Chondrocyte (in vitro differentiated cells): Measurements from ENCODE around the gene GPR85. TPM values are rescaled to one million over a fixed set of nuclear protein-coding genes. Genes with fewer than 3 reads are reported as not detected.

Experiments used
- DNase-seq: peaks from one replicate; pipeline ENCODE4 v3.0.0; 2021; ENCODE audit warnings: mixed read lengths, low spot score
- H3K27ac Mint-ChIP-seq: one replicate; pipeline ENCODE4 v1.8.0; 2021; ENCODE audit warnings: mild to moderate bottlenecking, moderate library complexity, mixed read lengths; ENCODE audit not compliant: unreplicated experiment
- H3K27me3 Mint-ChIP-seq: 2 replicates; pipeline ENCODE4 v1.8.0; 2021; ENCODE audit warnings: low read depth, mixed read lengths
- H3K36me3 Mint-ChIP-seq: 2 replicates; pipeline ENCODE4 v1.8.0; 2021; ENCODE audit warnings: low read depth, mixed read lengths
- H3K4me1 Mint-ChIP-seq: 2 replicates; pipeline ENCODE4 v1.8.0; 2021; ENCODE audit warnings: low read depth, mild to moderate bottlenecking, mixed read lengths
- H3K4me3 Mint-ChIP-seq: one replicate; pipeline ENCODE4 v1.8.0; 2021; ENCODE audit warnings: mild to moderate bottlenecking, moderate library complexity, mixed read lengths; ENCODE audit not compliant: unreplicated experiment
- H3K9me3 Mint-ChIP-seq: 2 replicates; pipeline ENCODE4 v1.8.0; 2021; ENCODE audit warnings: low read depth, mixed read lengths
- total RNA-seq: library from RNA; stranded (reverse); gene quantifications from 3 replicates; pipeline ENCODE4 v1.2.1, GENCODE V29; 2021
- TF ChIP-seq, protein P1 (sequence below): fragments of 200-600 bp; sonication (generic); IDR thresholded peaks from 2 replicates; pipeline ENCODE4 v1.5.0; 2021; ENCODE audit warnings: antibody characterized with exemption, mild to moderate bottlenecking, moderate library complexity

Gene GPR85
- total RNA-seq, 1 donor from 2014 or later = 0.40 TPM

DNA sequence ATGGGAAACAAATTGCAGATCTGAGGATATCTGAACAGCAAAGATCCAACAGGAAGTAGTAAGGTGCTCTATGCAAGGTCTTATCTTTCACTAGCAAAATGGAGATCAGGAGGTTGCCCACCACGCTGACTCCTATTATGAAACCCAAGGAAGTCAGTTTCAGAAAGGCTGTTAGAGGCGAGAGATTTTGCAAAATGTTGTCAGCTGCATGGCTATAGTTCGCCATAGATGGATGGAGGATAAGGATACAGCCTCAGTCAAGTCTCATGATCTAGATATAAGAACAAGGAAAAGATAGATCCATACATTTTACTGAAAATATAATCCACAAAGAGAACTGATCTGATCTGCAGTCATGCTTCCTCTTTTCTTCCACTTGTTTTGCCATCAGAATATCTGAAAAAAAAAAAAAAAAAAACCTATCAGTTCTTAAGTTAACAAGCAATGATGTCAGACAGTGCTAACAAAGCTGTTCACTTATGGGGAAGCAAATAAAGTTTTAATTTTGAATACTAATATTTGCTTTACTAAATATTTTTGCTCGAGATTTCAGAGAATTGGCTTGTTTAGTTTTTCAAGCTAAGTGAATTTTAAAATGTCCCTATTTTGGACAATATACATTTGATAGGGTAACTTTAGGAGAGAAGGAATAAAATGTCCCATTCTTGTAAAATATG is 2.0 kb downstream of the GPR85 start:
- peaks cover under 1% of the 10 kb centered on the region for H3K9me3 Mint-ChIP-seq
- H3K36me3 Mint-ChIP-seq = no peaks in the 10 kb centered on the region
- peaks cover 12% of the 10 kb centered on the region for H3K4me1 Mint-ChIP-seq
- H3K27ac Mint-ChIP-seq = no peak overlapping the region
- TF ChIP-seq, protein P1, sequence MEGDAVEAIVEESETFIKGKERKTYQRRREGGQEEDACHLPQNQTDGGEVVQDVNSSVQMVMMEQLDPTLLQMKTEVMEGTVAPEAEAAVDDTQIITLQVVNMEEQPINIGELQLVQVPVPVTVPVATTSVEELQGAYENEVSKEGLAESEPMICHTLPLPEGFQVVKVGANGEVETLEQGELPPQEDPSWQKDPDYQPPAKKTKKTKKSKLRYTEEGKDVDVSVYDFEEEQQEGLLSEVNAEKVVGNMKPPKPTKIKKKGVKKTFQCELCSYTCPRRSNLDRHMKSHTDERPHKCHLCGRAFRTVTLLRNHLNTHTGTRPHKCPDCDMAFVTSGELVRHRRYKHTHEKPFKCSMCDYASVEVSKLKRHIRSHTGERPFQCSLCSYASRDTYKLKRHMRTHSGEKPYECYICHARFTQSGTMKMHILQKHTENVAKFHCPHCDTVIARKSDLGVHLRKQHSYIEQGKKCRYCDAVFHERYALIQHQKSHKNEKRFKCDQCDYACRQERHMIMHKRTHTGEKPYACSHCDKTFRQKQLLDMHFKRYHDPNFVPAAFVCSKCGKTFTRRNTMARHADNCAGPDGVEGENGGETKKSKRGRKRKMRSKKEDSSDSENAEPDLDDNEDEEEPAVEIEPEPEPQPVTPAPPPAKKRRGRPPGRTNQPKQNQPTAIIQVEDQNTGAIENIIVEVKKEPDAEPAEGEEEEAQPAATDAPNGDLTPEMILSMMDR = no peak
- peaks cover 32% of the 10 kb centered on the region for H3K27me3 Mint-ChIP-seq
- DNase-seq = no peak
- H3K4me3 Mint-ChIP-seq = no peak overlapping the region

DNA sequence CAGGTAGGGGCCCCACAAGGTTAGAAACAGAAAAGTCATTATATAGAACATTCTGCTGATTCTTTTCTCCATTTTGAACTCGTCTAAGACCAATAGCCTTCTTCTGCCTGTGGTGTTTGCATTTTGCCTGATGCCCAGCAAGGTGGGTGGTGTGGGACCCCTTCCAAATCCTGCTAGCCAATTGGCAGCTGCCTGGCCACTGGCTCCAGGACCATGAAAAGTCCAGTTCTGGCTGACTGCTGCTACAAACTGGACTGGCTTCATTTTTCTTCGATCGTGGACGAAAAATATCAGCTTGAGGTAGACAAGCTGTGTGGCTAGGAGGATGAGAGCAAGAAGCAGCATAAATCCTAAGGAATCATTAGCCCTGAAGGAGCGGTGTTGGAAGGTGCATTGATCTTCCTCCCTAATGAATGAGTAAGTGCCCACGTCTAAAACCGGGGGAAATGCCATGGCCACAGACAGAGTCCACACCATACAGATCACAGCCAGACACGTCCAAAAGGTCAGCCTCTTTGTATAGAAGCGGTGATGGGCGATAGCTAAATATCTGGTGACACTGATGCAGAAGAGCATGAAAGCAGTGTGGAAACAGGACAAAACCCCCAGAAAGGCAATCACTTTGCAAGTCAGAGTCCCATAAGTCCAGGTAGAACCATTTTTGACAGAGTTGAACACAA is 2.7 kb downstream of the GPR85 start:
- H3K27me3 Mint-ChIP-seq = peaks cover 33% of the 10 kb centered on the region
- no peaks in the 10 kb centered on the region for H3K36me3 Mint-ChIP-seq
- peaks cover 12% of the 10 kb centered on the region for H3K4me1 Mint-ChIP-seq
- TF ChIP-seq, protein P1 = no peak
- H3K27ac Mint-ChIP-seq = no peak overlapping the region
- DNase-seq = no peak
- no peak overlapping the region for H3K4me3 Mint-ChIP-seq
- H3K9me3 Mint-ChIP-seq = no peaks in the 10 kb centered on the region

DNA sequence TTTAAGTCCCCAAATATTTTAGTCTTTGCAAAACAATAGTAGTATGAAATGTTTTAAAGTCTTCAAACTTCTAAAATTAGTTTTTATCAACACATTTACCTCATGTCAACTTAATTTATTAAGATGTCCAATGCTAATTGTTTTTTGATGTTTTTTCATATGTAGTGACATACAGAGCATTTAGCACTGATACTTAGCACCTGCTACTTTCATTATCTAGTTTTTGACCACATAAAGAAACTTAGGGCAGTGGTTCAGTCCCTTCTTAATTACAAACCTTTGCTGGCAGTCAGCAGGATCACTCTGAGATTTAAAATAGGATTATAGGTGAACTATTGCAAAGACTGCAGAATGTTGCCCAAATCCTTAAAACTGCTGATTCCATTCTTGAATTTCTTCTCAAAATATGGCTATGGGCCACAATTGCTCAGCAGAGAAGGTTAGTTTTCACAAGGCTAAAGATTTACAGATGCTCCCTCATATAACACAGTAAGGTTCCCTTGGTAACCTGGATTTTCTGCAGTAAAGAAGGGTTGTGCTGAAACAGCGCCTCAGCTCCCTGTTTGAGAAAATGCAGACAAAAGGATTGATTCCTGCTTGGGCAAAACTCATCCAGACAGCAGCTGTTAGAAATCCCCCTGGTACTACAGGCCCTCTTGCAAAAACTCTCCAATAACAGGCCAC is 3.4 kb downstream of the GPR85 start:
- Mint-ChIP-seq H3K36me3 (no peaks in the 10 kb centered on the region), H3K9me3 (no peaks in the 10 kb centered on the region), H3K27me3 (peaks cover 31% of the 10 kb centered on the region), H3K27ac (no peak overlapping the region), H3K4me1 (peaks cover 12% of the 10 kb centered on the region), H3K4me3 (no peak overlapping the region)
- TF ChIP-seq, protein P1 = no peak
- DNase-seq = no peak

DNA sequence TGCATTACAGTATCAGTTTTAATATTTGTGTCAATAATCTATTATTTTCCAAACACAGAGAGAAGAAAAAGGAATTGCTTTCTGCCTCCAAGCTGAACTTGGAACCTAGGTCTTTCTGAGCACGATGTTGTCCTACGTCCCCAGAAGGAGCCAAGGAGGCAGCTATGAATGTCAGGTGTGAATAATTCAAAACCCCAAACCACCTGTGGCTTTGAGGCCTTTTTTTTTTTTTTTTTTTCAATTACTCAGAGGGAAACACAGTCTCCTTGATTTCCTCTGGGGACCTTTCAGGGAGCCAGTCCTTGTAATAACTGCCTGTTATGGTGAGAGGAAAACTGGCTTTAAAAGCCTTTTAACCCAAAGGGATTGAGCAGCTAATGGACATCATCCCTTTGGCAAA is 8.3 kb downstream of the GPR85 start:
- H3K27ac Mint-ChIP-seq = no peak overlapping the region
- H3K27me3 Mint-ChIP-seq = peaks cover 39% of the 10 kb centered on the region
- no peaks in the 10 kb centered on the region for H3K36me3 Mint-ChIP-seq
- H3K4me1 Mint-ChIP-seq = no peaks in the 10 kb centered on the region
- no peaks in the 10 kb centered on the region for H3K9me3 Mint-ChIP-seq
- TF ChIP-seq, protein P1 = no peak
- no peak overlapping the region for H3K4me3 Mint-ChIP-seq
- DNase-seq = no peak

DNA sequence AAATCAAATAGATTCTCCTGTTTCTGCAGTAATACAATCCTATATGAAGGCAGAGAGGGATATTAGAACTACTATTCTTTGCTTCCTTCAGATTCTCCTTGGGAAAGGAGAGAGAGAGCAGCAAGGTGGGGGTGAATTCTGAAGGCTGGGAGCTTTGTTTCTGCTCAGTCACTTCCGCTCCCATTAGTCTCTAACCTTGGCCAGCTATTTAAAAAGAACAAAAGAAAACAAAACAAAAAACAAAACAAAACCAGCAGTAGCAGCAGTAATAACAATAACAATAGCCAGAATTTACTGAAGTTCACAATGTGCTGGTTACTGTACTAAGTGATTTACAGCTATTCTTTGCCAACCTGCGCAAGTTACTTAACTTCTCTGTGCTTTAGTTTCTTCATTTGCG is 9.9 kb downstream of the GPR85 start:
- no peaks in the 10 kb centered on the region for H3K4me1 Mint-ChIP-seq
- H3K4me3 Mint-ChIP-seq = no peak overlapping the region
- H3K27me3 Mint-ChIP-seq = peaks cover 39% of the 10 kb centered on the region
- no peak overlapping the region for H3K27ac Mint-ChIP-seq
- DNase-seq = no peak
- TF ChIP-seq, protein P1 = no peak
- no peaks in the 10 kb centered on the region for H3K9me3 Mint-ChIP-seq
- H3K36me3 Mint-ChIP-seq = no peaks in the 10 kb centered on the region
